Sigmoid colon (tissue), 4 donors: ENCODE data around the gene PAGE2.
"Not testable (repeated sequence)": the region's sequence is repeated elsewhere in the genome, so short reads cannot be mapped to it uniquely, and the experiment has no call there.

Source experiments
- CTCF ChIP-seq, 4 experiments: fragments of 450-650 bp in 3 of 4; fragments of 200-600 bp in 1 of 4; IDR thresholded peaks; one replicate each; pipeline ENCODE4 v1.5.1; 2016 to 2019; ENCODE audit warnings: antibody characterized with exemption in 4 of 4, mild to moderate bottlenecking in 3 of 4, moderate library complexity in 2 of 4
- POLR2AphosphoS5 ChIP-seq, 4 donors: sonication (generic); formaldehyde crosslinking; IDR thresholded peaks; one replicate each; pipeline ENCODE4 v1.6.1; 2017; ENCODE audit warnings: antibody characterized with exemption in 4 of 4

- TF ChIP-seq CTCF, POLR2AphosphoS5 (IDR thresholded peaks at IDR 0.05): not testable (repeated sequence)
Measured at GRCh38 chrX:55050599-55050998, 38.2 kb upstream of the PAGE2 start.
